Measurements from ENCODE around the gene SLC38A7.

Gene SLC38A7, protein sequence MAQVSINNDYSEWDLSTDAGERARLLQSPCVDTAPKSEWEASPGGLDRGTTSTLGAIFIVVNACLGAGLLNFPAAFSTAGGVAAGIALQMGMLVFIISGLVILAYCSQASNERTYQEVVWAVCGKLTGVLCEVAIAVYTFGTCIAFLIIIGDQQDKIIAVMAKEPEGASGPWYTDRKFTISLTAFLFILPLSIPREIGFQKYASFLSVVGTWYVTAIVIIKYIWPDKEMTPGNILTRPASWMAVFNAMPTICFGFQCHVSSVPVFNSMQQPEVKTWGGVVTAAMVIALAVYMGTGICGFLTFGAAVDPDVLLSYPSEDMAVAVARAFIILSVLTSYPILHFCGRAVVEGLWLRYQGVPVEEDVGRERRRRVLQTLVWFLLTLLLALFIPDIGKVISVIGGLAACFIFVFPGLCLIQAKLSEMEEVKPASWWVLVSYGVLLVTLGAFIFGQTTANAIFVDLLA

GRCh38 chr16:58684354-58685083 is at the start of gene SLC38A7:
Gene SLC38A7, minus strand, starts transcription at chr16:58684770. Its CDS starts 4,644 bp downstream, at chr16:58680126.
- H3K4me1 ChIP-seq (ENCODE audit: insufficient read depth, low read length), result peaks cover 13% of the 10 kb centered on the region
- no peaks in the 10 kb centered on the region for H3K27me3 ChIP-seq (ENCODE audit: insufficient read depth, low read length)
- peaks cover 10% of the 10 kb centered on the region for H3K36me3 ChIP-seq (ENCODE audit: insufficient read depth, low read length)
- H3K9me3 ChIP-seq (ENCODE audit: low read length), result no peaks in the 10 kb centered on the region
- H2AFZ ChIP-seq (ENCODE audit: low read depth, low read length), result peak within 1 kb of the TSS; percentile 71
- peak within 1 kb of the TSS; percentile 84 for H3K4me3 ChIP-seq (ENCODE audit: low read length)

GRCh38 chr16:58733671-58734458 is 49.3 kb upstream of the SLC38A7 start, which contains the start of gene GOT2:
Gene GOT2, minus strand, starts transcription at chr16:58734316. Its CDS starts 88 bp downstream, at chr16:58734228.
- Histone ChIP-seq H2AFZ (ENCODE audit: low read depth, low read length) (peak within 1 kb of the TSS; percentile 52), H3K4me3 (ENCODE audit: low read length) (peak within 1 kb of the TSS; percentile 68), H3K9me3 (ENCODE audit: low read length) (no peaks in the 10 kb centered on the region), H3K4me1 (ENCODE audit: insufficient read depth, low read length) (peaks cover 12% of the 10 kb centered on the region), H3K36me3 (ENCODE audit: insufficient read depth, low read length) (peaks cover 4% of the 10 kb centered on the region), H3K27me3 (ENCODE audit: insufficient read depth, low read length) (no peaks in the 10 kb centered on the region)

- no peaks in the 10 kb centered on the region for H3K27me3 ChIP-seq (ENCODE audit: insufficient read depth, low read length)
- H3K36me3 ChIP-seq (ENCODE audit: insufficient read depth, low read length), result peaks cover 4% of the 10 kb centered on the region
- peaks cover 12% of the 10 kb centered on the region for H3K4me1 ChIP-seq (ENCODE audit: insufficient read depth, low read length)
- H3K4me3 ChIP-seq (ENCODE audit: low read length), result peak overlapping the region; percentile 68
- peak overlapping the region; percentile 52 for H2AFZ ChIP-seq (ENCODE audit: low read depth, low read length)
- no peaks in the 10 kb centered on the region for H3K9me3 ChIP-seq (ENCODE audit: low read length)
Measured at GRCh38 chr16:58733248-58733670, 48.7 kb upstream of the SLC38A7 start.

GRCh38 chr16:58732545-58733247 is 48.1 kb upstream of the SLC38A7 start:
- Histone ChIP-seq H3K4me1 (ENCODE audit: insufficient read depth, low read length) (peaks cover 12% of the 10 kb centered on the region), H2AFZ (ENCODE audit: low read depth, low read length) (peak overlapping the region; percentile 52), H3K36me3 (ENCODE audit: insufficient read depth, low read length) (peaks cover 4% of the 10 kb centered on the region), H3K27me3 (ENCODE audit: insufficient read depth, low read length) (no peaks in the 10 kb centered on the region), H3K9me3 (ENCODE audit: low read length) (no peaks in the 10 kb centered on the region), H3K4me3 (ENCODE audit: low read length) (peak overlapping the region; percentile 68)

- Histone ChIP-seq H3K4me1 (ENCODE audit: insufficient read depth, low read length) (peaks cover 12% of the 10 kb centered on the region), H3K4me3 (ENCODE audit: low read length) (no peak overlapping the region), H3K27me3 (ENCODE audit: insufficient read depth, low read length) (no peaks in the 10 kb centered on the region), H3K9me3 (ENCODE audit: low read length) (no peaks in the 10 kb centered on the region), H3K36me3 (ENCODE audit: insufficient read depth, low read length) (peaks cover 4% of the 10 kb centered on the region), H2AFZ (ENCODE audit: low read depth, low read length) (no peak overlapping the region)
Measured at GRCh38 chr16:58730724-58731370, 46.3 kb upstream of the SLC38A7 start.

GRCh38 chr16:58727796-58728568 is 43.4 kb upstream of the SLC38A7 start:
- peaks cover 11% of the 10 kb centered on the region for H3K36me3 ChIP-seq (ENCODE audit: insufficient read depth, low read length)

GRCh38 chr16:58727028-58727781 is 42.6 kb upstream of the SLC38A7 start:
- H3K9me3 ChIP-seq (ENCODE audit: low read length), result no peaks in the 10 kb centered on the region
- H3K36me3 ChIP-seq (ENCODE audit: insufficient read depth, low read length), result peaks cover 17% of the 10 kb centered on the region
- no peaks in the 10 kb centered on the region for H3K4me1 ChIP-seq (ENCODE audit: insufficient read depth, low read length)
- H3K27me3 ChIP-seq (ENCODE audit: insufficient read depth, low read length), result no peaks in the 10 kb centered on the region
- H3K4me3 ChIP-seq (ENCODE audit: low read length), result no peak overlapping the region
- no peak overlapping the region for H2AFZ ChIP-seq (ENCODE audit: low read depth, low read length)

More at GRCh38 chr16:58727796-58728568, 43.4 kb upstream of the SLC38A7 start:
- Histone ChIP-seq H2AFZ (ENCODE audit: low read depth, low read length) (no peak overlapping the region), H3K27me3 (ENCODE audit: insufficient read depth, low read length) (no peaks in the 10 kb centered on the region), H3K4me3 (ENCODE audit: low read length) (no peak overlapping the region), H3K4me1 (ENCODE audit: insufficient read depth, low read length) (peaks cover 6% of the 10 kb centered on the region), H3K9me3 (ENCODE audit: low read length) (no peaks in the 10 kb centered on the region)

- Histone ChIP-seq H3K4me3 (ENCODE audit: low read length) (no peak overlapping the region), H2AFZ (ENCODE audit: low read depth, low read length) (no peak overlapping the region), H3K27me3 (ENCODE audit: insufficient read depth, low read length) (no peaks in the 10 kb centered on the region), H3K36me3 (ENCODE audit: insufficient read depth, low read length) (peaks cover 50% of the 10 kb centered on the region), H3K4me1 (ENCODE audit: insufficient read depth, low read length) (no peaks in the 10 kb centered on the region), H3K9me3 (ENCODE audit: low read length) (no peaks in the 10 kb centered on the region)
Measured at GRCh38 chr16:58723109-58723508, 38.5 kb upstream of the SLC38A7 start.

DNA sequence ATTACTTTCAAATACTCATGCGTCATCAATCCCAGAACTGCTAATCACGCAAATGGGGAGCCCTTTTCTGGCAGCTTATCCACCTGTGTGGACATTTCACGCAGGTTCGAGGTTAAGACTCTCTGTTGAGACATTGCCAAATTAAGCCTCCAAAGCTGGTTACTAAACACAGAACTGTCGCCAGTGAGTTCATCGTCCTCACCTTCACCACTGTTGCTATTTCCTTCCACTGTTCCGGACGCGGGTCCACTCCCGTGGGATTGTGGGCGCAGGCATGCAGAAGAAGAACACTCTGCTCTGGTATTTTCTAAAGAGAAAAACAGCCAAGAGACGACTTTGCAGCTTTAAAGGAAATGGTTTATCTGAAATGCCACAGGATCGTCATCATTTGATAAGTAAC is 33.4 kb upstream of the SLC38A7 start:
- Histone ChIP-seq H3K36me3 (ENCODE audit: insufficient read depth, low read length) (peaks cover 82% of the 10 kb centered on the region), H2AFZ (ENCODE audit: low read depth, low read length) (no peak overlapping the region), H3K27me3 (ENCODE audit: insufficient read depth, low read length) (no peaks in the 10 kb centered on the region), H3K9me3 (ENCODE audit: low read length) (no peaks in the 10 kb centered on the region), H3K4me1 (ENCODE audit: insufficient read depth, low read length) (no peaks in the 10 kb centered on the region), H3K4me3 (ENCODE audit: low read length) (no peak overlapping the region)

DNA sequence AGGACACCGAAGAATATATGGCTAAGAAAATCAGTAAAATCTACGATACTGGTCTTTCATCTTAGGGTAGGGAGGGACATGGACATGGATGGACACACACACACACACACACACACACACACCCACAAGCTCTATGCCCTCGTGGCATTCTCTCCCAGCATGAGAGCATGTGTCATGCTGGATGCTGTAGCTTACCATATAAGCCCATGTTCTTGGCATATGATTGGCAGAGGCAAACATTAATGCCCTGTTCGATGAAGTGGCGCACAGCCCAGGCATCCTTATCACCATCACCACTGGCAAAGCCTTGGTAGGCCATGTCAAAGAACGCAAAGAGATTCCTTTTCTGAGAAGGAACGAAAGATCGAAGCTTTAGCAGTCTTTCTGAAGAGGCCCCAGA is 31.9 kb upstream of the SLC38A7 start:
- H3K4me1 ChIP-seq (ENCODE audit: insufficient read depth, low read length), result no peaks in the 10 kb centered on the region
- H3K36me3 ChIP-seq (ENCODE audit: insufficient read depth, low read length), result peaks cover 83% of the 10 kb centered on the region
- H3K9me3 ChIP-seq (ENCODE audit: low read length), result no peaks in the 10 kb centered on the region
- no peak overlapping the region for H3K4me3 ChIP-seq (ENCODE audit: low read length)
- no peak overlapping the region for H2AFZ ChIP-seq (ENCODE audit: low read depth, low read length)
- H3K27me3 ChIP-seq (ENCODE audit: insufficient read depth, low read length), result no peaks in the 10 kb centered on the region

DNA sequence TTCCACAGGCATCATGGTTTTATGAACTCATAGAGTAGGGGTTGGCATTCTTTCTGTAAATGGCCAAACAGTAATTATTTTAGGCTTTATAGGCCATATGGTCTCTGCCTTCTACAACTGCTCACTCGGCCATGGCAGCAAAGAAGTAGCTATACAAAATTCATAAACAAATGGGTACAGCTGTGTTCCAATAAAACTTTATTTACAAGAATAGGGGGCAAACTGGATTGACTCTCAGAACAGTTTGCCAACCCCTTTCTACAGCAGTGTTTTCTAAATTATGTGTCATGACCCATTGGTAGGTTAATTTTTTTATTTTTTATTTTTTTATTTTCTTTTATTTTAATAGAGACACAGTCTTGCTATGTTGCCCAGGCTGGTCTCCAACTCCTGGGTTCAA is 29.2 kb upstream of the SLC38A7 start:
- no peaks in the 10 kb centered on the region for H3K4me1 ChIP-seq (ENCODE audit: insufficient read depth, low read length)
- H2AFZ ChIP-seq (ENCODE audit: low read depth, low read length), result no peak overlapping the region
- H3K36me3 ChIP-seq (ENCODE audit: insufficient read depth, low read length), result peaks cover 72% of the 10 kb centered on the region
- no peaks in the 10 kb centered on the region for H3K9me3 ChIP-seq (ENCODE audit: low read length)
- no peak overlapping the region for H3K4me3 ChIP-seq (ENCODE audit: low read length)
- no peaks in the 10 kb centered on the region for H3K27me3 ChIP-seq (ENCODE audit: insufficient read depth, low read length)

Data from neuron (in vitro differentiated cells).